NCI-H1694 (cell line): ENCODE results near the gene GRIK2.

ENCODE experiments used
- DNase-seq: peaks from one replicate; lab custom pipeline; 2025; lab: John Stamatoyannopoulos, UW

GRIK2 gene

DNA sequence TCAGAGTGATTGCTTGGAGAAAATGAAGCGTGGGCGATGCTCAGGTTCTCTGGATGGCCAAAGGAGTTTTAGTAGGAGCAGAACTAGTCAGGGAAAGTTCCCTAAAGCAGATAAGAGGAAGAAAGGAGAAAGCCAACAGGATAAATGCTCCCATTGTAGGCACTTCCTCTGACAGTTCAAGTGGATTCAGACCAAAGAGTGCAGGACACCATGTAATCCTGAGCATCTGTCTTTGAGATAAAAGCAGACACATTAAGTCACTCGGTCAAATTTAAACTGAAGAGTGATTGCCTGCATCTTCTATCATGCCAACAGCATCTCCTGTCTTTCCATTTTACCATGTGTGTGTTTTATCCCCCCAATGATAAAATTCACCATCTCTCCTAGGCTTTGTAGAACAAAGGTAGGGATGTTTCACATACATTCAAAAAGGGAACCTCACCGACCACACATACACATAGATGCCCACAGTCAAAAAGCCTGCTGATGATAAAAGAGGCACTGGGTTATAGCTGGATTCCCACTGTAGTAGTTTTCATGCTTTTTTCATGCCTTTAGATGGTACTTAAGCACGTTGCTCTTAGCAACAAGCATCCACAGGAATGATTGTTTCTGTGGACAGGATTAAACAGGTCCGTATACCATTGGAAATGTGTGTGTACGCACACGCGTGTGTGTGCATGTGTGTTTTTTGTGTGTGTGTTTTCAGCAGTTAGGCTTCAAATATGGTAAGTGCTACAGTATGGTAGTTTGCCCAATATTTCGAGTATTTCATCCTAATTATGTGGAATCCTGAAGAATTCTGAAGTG lies 7.0 kb downstream of the GRIK2 start:
- no peak for DNase-seq

DNA sequence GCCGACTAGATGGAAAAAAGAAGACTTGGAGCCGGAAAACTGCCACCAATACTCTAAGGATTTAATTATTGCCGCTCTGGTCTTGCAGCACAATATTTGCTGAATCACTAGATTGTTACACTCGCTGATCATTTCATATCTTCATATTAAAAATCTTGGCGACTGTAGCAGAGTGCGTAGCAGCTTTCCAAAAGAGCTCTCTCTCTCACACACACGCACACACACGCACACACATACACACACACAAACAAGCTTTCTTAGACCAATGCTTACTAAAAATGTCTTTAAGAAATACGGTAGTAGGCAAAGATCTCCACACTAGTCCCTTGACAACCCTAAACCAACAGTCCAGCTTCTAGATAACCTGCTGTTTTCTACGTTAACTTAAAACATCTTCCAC lies 7.7 kb downstream of the GRIK2 start:
- DNase-seq = no peak

DNA sequence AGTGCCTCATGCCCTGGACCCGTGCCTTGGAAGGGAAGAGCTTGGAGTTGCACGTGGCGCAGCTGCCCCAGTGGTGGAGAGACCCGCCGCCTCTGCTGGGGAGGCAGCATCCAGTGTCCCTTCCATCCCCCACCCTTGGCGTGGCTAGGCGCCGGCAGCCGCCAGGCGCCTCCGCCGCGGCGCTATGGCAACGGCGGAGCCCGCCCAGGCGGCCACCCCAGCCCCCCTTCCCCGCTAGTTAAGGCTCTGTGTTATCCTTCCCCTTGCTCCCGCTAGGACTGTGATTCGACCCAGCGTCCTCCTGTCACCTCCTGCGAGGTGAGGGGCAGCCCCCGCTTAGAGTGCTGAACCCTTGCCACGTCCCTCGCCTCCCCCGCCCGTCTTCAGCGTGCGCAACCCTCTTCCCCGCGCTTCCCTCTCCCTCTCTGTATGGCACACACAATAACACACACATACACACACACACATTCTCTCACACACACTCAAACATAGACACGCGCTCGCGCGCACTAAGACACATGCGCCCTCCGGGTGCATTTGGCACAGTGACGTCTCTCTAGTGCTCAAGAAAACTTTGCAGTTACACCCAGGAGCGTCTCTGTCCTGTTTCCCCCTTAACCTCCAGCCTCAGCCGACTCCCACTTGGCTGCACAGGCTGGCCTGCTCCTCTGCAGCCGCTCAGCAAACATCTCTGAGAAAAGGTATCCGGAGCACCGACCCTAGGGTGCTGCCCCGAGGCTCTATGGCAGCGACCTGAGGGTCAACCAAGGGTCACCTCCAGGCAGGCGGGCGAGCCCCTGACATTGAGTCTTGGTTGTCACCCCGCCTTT lies 8.5 kb downstream of the GRIK2 start:
- no peak for DNase-seq

DNA sequence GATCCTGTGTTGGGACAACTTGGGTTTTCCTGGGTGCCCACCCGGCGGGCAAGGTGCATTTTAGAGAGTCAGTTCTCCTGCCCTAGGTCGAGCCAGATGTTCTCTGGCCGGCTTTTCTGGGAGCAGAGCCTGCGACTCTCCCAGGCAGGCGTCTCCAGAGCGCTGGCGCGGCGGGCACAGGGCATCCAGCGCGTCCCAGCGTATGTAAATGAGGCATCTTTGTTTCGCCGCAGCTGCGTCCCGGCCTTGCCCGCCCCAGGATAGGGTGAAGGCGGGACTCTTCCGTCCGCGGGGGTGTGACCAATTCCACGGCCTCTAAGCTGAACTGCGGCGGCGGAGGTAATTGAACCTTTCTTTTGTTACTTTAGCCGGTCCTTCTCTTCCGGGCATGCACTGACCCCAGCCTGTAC lies 9.1 kb downstream of the GRIK2 start:
- DNase-seq = no peak

GRCh38 chr6:101403216-101403945 lies 9.9 kb downstream of the GRIK2 start:
- DNase-seq = no peak

DNA sequence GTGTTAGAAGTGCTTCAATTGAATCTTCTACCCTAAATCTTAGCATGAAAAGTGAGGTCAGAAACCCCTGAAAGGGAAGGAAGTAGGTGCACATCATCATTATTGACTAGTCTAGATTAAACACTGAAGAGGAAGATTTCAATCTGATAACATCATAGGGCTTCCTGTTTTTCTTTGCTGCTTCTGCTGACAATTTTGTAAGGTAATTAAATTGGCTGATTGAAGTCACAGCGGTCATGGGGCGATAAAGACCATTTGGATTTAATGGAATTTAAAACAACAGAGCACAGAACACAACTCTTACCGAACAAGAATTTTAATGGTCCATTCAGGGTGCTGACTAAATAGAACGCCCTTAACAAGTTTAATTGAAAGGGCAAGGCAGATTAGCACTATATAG lies 11.3 kb downstream of the GRIK2 start:
- DNase-seq = no peak

DNA sequence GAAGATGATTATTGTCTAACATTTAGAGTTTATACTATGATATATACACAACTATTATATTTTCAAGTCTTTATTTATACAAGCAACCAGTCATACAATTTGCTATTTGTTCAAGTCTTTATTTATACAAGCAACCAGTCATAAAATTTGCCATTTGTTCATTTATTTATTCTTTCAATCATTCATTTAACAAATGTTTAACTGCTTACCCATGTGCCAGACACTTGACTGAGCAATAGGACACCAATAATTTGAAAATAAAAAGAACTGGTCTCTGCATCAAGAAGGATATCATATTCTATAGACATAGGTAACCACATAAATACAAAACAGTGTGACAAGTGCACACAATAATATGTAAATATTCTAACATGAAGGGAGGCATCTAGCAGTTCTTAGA lies 20.3 kb downstream of the GRIK2 start:
- DNase-seq = no peak

GRCh38 chr6:101417900-101418299 lies 24.4 kb downstream of the GRIK2 start:
- DNase-seq = no peak

- no peak for DNase-seq
Observed at GRCh38 chr6:101422251-101422650, 28.7 kb downstream of the GRIK2 start.

DNA sequence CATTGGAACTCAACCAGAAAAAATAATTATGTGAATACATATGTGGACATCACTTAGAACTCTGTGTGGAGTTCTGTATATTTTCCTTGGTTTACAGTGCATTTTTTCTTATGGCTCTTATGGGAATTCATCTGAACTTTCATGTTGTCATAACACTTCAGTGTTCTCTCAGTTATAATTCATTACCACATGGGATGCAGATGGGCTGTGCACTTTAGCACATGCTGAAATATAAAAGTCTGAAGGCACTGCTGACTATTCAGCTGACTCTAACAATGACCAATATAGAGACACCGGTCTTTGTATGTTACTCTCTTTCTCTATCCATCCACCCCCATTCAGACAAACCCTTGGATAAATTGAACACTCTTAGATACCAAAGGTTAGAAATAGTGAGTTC lies 29.3 kb downstream of the GRIK2 start:
- DNase-seq = no peak

DNA sequence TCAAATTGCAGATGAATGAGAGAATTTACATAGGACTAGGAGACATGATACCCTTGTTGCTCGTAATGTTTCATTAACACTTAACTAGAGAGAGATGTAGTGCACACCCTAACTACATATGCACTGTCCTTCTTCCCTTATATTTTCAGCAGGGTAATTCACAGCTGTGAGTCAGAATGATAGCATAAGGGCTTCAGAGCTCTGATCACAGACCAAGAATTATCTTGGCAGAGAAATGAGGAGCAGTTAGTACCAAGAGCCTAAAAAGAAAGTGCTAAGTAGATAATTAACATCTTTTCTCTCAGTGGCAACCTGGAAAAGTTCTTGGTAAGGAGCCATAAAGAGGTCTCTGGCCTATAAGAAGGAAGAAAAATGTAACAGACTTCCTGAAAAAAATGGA lies 35.8 kb downstream of the GRIK2 start:
- no peak for DNase-seq

GRCh38 chr6:101429845-101430244 lies 36.3 kb downstream of the GRIK2 start:
- no peak for DNase-seq

DNA sequence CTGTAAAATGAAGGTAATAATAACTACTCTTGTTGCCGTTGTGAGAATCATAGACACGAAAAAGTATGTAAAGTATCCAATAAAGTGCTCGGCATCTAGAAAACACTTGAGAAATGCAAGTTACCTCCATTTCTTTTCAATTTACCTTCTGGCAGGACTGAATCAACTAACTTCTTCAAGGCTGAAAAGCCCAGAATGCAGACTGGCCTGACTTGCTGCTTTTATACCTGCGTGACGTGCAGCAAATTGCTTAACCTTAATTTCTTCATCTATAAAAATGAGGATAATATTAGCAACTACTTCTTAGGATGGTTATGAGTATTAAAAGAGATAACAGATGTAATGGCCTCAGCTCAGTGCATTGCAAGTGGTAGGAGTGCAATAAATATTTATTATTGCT lies 39.6 kb downstream of the GRIK2 start:
- no peak for DNase-seq

GRCh38 chr6:101434601-101435000 lies 41.1 kb downstream of the GRIK2 start:
- DNase-seq = no peak

DNA sequence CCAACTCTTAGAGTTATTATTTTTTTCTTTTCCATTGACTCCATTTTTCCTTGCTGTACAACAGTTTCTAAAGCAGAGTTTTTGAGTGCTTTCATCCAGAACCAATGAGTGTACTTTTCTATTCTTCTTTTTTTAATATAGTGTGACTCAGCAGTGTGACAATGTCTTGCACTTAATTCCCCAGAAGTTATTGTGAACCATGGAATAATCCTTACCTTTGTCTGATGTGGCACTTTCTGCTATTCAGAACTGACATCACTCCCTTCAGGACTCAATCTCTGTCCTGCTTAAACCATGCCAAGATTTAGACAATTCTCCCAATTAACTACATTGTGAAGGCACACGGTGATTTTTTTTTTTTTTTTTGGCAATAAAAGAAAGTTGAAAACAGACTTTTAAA lies 41.5 kb downstream of the GRIK2 start:
- no peak for DNase-seq

GRCh38 chr6:101439790-101440189 lies 46.3 kb downstream of the GRIK2 start:
- no peak for DNase-seq

- no peak for DNase-seq
Observed at GRCh38 chr6:101443315-101443714, 49.8 kb downstream of the GRIK2 start.

GRCh38 chr6:101444717-101445116 lies 51.2 kb downstream of the GRIK2 start:
- no peak for DNase-seq

- DNase-seq = no peak
Observed at GRCh38 chr6:101445527-101445926, 52.0 kb downstream of the GRIK2 start.

GRCh38 chr6:101450901-101451300 lies 57.4 kb downstream of the GRIK2 start:
- DNase-seq = no peak

DNA sequence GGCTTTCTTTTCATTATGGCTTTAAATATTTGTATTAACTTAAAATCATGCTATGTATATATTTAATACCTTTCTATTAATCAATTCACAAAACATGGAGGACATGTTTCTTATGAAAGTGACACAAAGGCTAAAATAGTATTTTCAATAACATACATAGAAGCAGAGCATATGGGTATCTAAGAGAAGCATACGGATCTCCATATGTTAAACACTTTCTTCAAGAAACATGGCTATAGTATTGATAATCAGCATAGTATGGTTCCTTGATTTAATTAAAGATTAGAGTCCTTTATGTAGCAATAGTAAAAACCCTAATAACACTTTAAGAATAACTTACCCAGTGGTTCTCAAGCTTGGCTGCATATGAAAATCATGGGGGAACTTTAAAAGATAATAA lies 58.5 kb downstream of the GRIK2 start:
- no peak for DNase-seq

- DNase-seq = no peak
Observed at GRCh38 chr6:101453221-101453620, 59.7 kb downstream of the GRIK2 start.
